Mucosa of descending colon (tissue), 3 donors: Measurements from ENCODE around the gene PCDH19. TPM values are rescaled to one million over a fixed set of nuclear protein-coding genes. Genes with fewer than 3 reads are reported as not detected.

ENCODE experiments used
- ATAC-seq: fragments of 200-7000 bp; cut with Tn5 transposase; one replicate; pipeline ENCODE4 v1.9.1; 2020; ENCODE audit warnings: mild to moderate bottlenecking, moderate library complexity
- DNase-seq, 3 donors: peaks; one replicate each; pipeline ENCODE4 v3.0.0-alpha.2; 2020
- H3K36me3 ChIP-seq: fragments of 200-600 bp; one replicate; pipeline ENCODE4 v1.8.0; 2021; ENCODE audit warnings: low read depth, mild to moderate bottlenecking
- H3K4me1 ChIP-seq: fragments of 200-600 bp; one replicate; pipeline ENCODE4 v1.8.0; 2021; ENCODE audit warnings: low read depth, mild to moderate bottlenecking
- H3K4me3 ChIP-seq: fragments of 200-600 bp; one replicate; pipeline ENCODE4 v1.8.0; 2021; ENCODE audit warnings: mild to moderate bottlenecking
- H3K9me3 ChIP-seq: fragments of 200-600 bp; one replicate; pipeline ENCODE4 v1.8.0; 2021; ENCODE audit warnings: mild to moderate bottlenecking
- CTCF ChIP-seq: fragments of 200-600 bp; IDR thresholded peaks from one replicate; pipeline ENCODE4 v1.8.0; 2022; ENCODE audit warnings: antibody characterized with exemption, mild to moderate bottlenecking
- intact Hi-C, 2 donors: fragments of 100-400 bp; cut with DNase I in 1 of 2; cut with micrococcal nuclease in 1 of 2; formaldehyde crosslinking; loops; one replicate each; pipeline versions ENCODE4 v1.11.0 to v1.11.1; 2022; cut with DNase I, micrococcal nuclease
- total RNA-seq, 3 donors: library from RNA; stranded (reverse); fragmentation: NEBNext Ultra II Directional in 2 of 3; extraction: Animal tissue kit (Norgen Biotek cat#: 25700) in 2 of 3; gene quantifications; one replicate each; pipeline versions ENCODE4 v1.2.1 to v1.2.4, GENCODE V29; 2021 to 2023
- donor health status: DM: no; HTN: no; CAD: no; lungs with moderate emphysema.
- donor health status: DM: no; HTN: no; CAD: no.
- donor health status: DM: no; HTN: yes; CAD: no.

Gene PCDH19
- total RNA-seq, 3 donors from 2014 or later, result 1.0 to 2.0 (median 1.7) TPM

GRCh38 chrX:100289066-100289558 is 121.0 kb downstream of the PCDH19 start:
- H3K36me3 ChIP-seq, result no peaks in the 10 kb centered on the region
- no peaks in the 10 kb centered on the region for H3K9me3 ChIP-seq

GRCh38 chrX:100277231-100277630 is 132.8 kb downstream of the PCDH19 start:
- H3K36me3 ChIP-seq, result no peaks in the 10 kb centered on the region
- no peak for TF ChIP-seq CTCF
- ATAC-seq, result no peak
- no peaks in the 10 kb centered on the region for H3K9me3 ChIP-seq
- intact Hi-C loops, result no loop called here
- no peak overlapping the region for H3K4me3 ChIP-seq
- no peak for DNase-seq
- no peaks in the 10 kb centered on the region for H3K4me1 ChIP-seq

More at GRCh38 chrX:100289066-100289558, 121.0 kb downstream of the PCDH19 start:
- intact Hi-C loops, result no loop called here
- H3K4me1 ChIP-seq, result no peaks in the 10 kb centered on the region
- no peak for ATAC-seq
- no peak for DNase-seq
- TF ChIP-seq CTCF, result no peak
- H3K4me3 ChIP-seq, result no peak overlapping the region

GRCh38 chrX:100274916-100275315 is 135.2 kb downstream of the PCDH19 start:
- H3K9me3 ChIP-seq, result no peaks in the 10 kb centered on the region

GRCh38 chrX:100265179-100265578 is 144.9 kb downstream of the PCDH19 start:
- ATAC-seq, result no peak

More at GRCh38 chrX:100274916-100275315, 135.2 kb downstream of the PCDH19 start:
- intact Hi-C loops, result no loop called here
- Histone ChIP-seq H3K4me1 (no peaks in the 10 kb centered on the region), H3K36me3 (no peaks in the 10 kb centered on the region), H3K4me3 (no peak overlapping the region)
- ATAC-seq, result no peak
- no peak for TF ChIP-seq CTCF
- no peak for DNase-seq

GRCh38 chrX:100264200-100264599 is 145.9 kb downstream of the PCDH19 start:
- Histone ChIP-seq H3K9me3 (no peaks in the 10 kb centered on the region), H3K4me3 (no peak overlapping the region), H3K36me3 (no peaks in the 10 kb centered on the region), H3K4me1 (no peaks in the 10 kb centered on the region)
- TF ChIP-seq CTCF, result no peak
- DNase-seq (no peak), ATAC-seq (no peak)
- intact Hi-C loops, result no loop called here

More at GRCh38 chrX:100265179-100265578, 144.9 kb downstream of the PCDH19 start:
- no peaks in the 10 kb centered on the region for H3K4me1 ChIP-seq
- no peak for TF ChIP-seq CTCF
- H3K4me3 ChIP-seq, result no peak overlapping the region
- DNase-seq, result no peak
- intact Hi-C loops, result no loop called here
- no peaks in the 10 kb centered on the region for H3K9me3 ChIP-seq
- H3K36me3 ChIP-seq, result no peaks in the 10 kb centered on the region

- intact Hi-C loops, result no loop called here
- no peak for TF ChIP-seq CTCF
- no peak for ATAC-seq
- no peak for DNase-seq
- H3K4me1 ChIP-seq, result no peaks in the 10 kb centered on the region
- no peaks in the 10 kb centered on the region for H3K36me3 ChIP-seq
- H3K4me3 ChIP-seq, result no peak overlapping the region
- no peaks in the 10 kb centered on the region for H3K9me3 ChIP-seq
Measured at GRCh38 chrX:100263650-100264049, 146.4 kb downstream of the PCDH19 start.
